DOHH2 (cell line): Measurements from ENCODE around the gene MTCH1.

Source experiments
- H3F3A ChIP-seq: fragments of 200-600 bp; sonication (generic), shearing (Covaris generic); 2 replicates; pipeline ENCODE4 v1.6.0; 2016; ENCODE audit warnings: antibody characterized with exemption, mild to moderate bottlenecking; ENCODE audit not compliant: control insufficient read depth, insufficient read depth
- H3K27ac ChIP-seq: fragments of 200-600 bp; sonication (generic); 2 replicates; pipeline ENCODE4 v1.5.1; 2014; ENCODE audit warnings: low read depth, mild to moderate bottlenecking, low read length, moderate library complexity
- H3K27me3 ChIP-seq: fragments of 200-600 bp; sonication (generic); 2 replicates; pipeline ENCODE4 v1.6.1; 2014; ENCODE audit warnings: mild to moderate bottlenecking, low read length, mixed read lengths; ENCODE audit not compliant: control insufficient read depth
- H3K36me3 ChIP-seq: fragments of 200-600 bp; sonication (generic); 2 replicates; pipeline ENCODE4 v1.6.1; 2014; ENCODE audit warnings: mild to moderate bottlenecking, low read length, moderate library complexity, mixed read lengths; ENCODE audit not compliant: control insufficient read depth
- H3K4me1 ChIP-seq: fragments of 200-600 bp; sonication (generic); 2 replicates; pipeline ENCODE4 v1.6.1; 2014; ENCODE audit warnings: mild to moderate bottlenecking, low read length, mixed read lengths; ENCODE audit not compliant: control insufficient read depth
- H3K4me2 ChIP-seq: fragments of 200-600 bp; sonication (generic); 2 replicates; pipeline ENCODE4 v1.6.0; 2014; ENCODE audit warnings: mild to moderate bottlenecking, low read length, moderate library complexity
- H3K4me3 ChIP-seq: fragments of 200-600 bp; sonication (generic); 2 replicates; pipeline ENCODE4 v1.5.1; 2014; ENCODE audit warnings: mild to moderate bottlenecking, low read length, mixed read lengths
- H3K79me2 ChIP-seq: fragments of 200-600 bp; sonication (generic); 2 replicates; pipeline ENCODE4 v1.6.1; 2014; ENCODE audit warnings: mild to moderate bottlenecking, low read length, mixed read lengths; ENCODE audit not compliant: control insufficient read depth
- H3K9me2 ChIP-seq: fragments of 200-600 bp; sonication (generic); replicated peaks from 2 replicates; pipeline ENCODE4 v1.6.1; 2014; ENCODE audit warnings: mild to moderate bottlenecking, low read length, mixed read lengths; ENCODE audit not compliant: control insufficient read depth
- H3K9me3 ChIP-seq: fragments of 200-600 bp; sonication (generic); 2 replicates; pipeline ENCODE4 v1.6.1; 2014; ENCODE audit warnings: antibody characterized with exemption, low read length, mixed read lengths; ENCODE audit not compliant: control insufficient read depth, insufficient read depth
- H4K20me1 ChIP-seq: fragments of 200-600 bp; sonication (generic); 2 replicates; pipeline ENCODE4 v1.6.0; 2014; ENCODE audit warnings: low read depth, mild to moderate bottlenecking, antibody characterized with exemption, low read length, moderate library complexity; ENCODE audit not compliant: control insufficient read depth, insufficient read depth
- CTCF ChIP-seq: fragments of 200-600 bp; sonication (generic); IDR thresholded peaks from one replicate; pipeline ENCODE4 v1.5.1; 2014; ENCODE audit warnings: antibody characterized with exemption, mild to moderate bottlenecking, low read depth, low read length; ENCODE audit not compliant: poor library complexity, severe bottlenecking
- EZH2phosphoT487 ChIP-seq: fragments of 200-600 bp; sonication (generic); IDR thresholded peaks from 2 replicates; pipeline ENCODE4 v1.6.1; 2017; ENCODE audit warnings: borderline replicate concordance, mild to moderate bottlenecking, antibody characterized with exemption, low read length, moderate library complexity, mixed read lengths

MTCH1 gene

GRCh38 chr6:37005061-37005810, 19.2 kb upstream of the MTCH1 start, which contains the start of gene FGD2:
TSS of gene FGD2 (plus strand) at chr6:37005655. CDS start at chr6:37005818, 163 bp downstream.
- Histone ChIP-seq H3K4me3 (peak within 1 kb of the TSS; percentile 76), H3K27ac (peak within 1 kb of the TSS; percentile 60), H3K79me2 (no peaks in the 10 kb centered on the region), H3K27me3 (no peaks in the 10 kb centered on the region), H3K4me1 (peaks cover 65% of the 10 kb centered on the region), H3K9me2 (no peaks in the 10 kb centered on the region), H3K36me3 (no peaks in the 10 kb centered on the region), H4K20me1 (no peaks in the 10 kb centered on the region), H3K4me2 (peak within 1 kb of the TSS; percentile 76), H3K9me3 (no peaks in the 10 kb centered on the region), H3F3A (peaks cover 7% of the 10 kb centered on the region)
- TF ChIP-seq CTCF (no peak), EZH2phosphoT487 (no peak)

GRCh38 chr6:37004044-37004980, 18.3 kb upstream of the MTCH1 start:
- peaks cover 68% of the 10 kb centered on the region for H3K4me1 ChIP-seq
- H3K9me3 ChIP-seq: no peaks in the 10 kb centered on the region
- no peaks in the 10 kb centered on the region for H3K79me2 ChIP-seq
- no peaks in the 10 kb centered on the region for H3K9me2 ChIP-seq
- H3K27me3 ChIP-seq: no peaks in the 10 kb centered on the region
- no peaks in the 10 kb centered on the region for H3K36me3 ChIP-seq
- H3K4me3 ChIP-seq: peak overlapping the region; percentile 76
- H4K20me1 ChIP-seq: no peaks in the 10 kb centered on the region
- peaks cover 7% of the 10 kb centered on the region for H3F3A ChIP-seq
- H3K27ac ChIP-seq: peak overlapping the region; percentile 60
- peak overlapping the region; percentile 76 for H3K4me2 ChIP-seq
- TF ChIP-seq CTCF (no peak), EZH2phosphoT487 (no peak)

- peaks cover 35% of the 10 kb centered on the region for H3K4me1 ChIP-seq
- H3K79me2 ChIP-seq: no peaks in the 10 kb centered on the region
- 0 out of 2 replicates have a peak, but pooled peaks cover 4% of the 10 kb centered on the region for H3K27me3 ChIP-seq
- no peaks in the 10 kb centered on the region for H3K9me3 ChIP-seq
- H3K27ac ChIP-seq: no peak overlapping the region
- no peak overlapping the region for H3K4me3 ChIP-seq
- H3F3A ChIP-seq: peaks cover 7% of the 10 kb centered on the region
- no peak overlapping the region for H3K4me2 ChIP-seq
- no peaks in the 10 kb centered on the region for H3K9me2 ChIP-seq
- H3K36me3 ChIP-seq: no peaks in the 10 kb centered on the region
- H4K20me1 ChIP-seq: no peaks in the 10 kb centered on the region
- TF ChIP-seq CTCF (no peak), EZH2phosphoT487 (no peak)
Observed at GRCh38 chr6:36999751-37000125, 13.7 kb upstream of the MTCH1 start.
